HG02981 (cell line): ENCODE measurements around the gene OR6Q1.
"Not testable (repeated sequence)": the region's sequence is repeated elsewhere in the genome, so short reads cannot be mapped to it uniquely, and the experiment has no call there.

Experiments
- ATAC-seq: cut with Tn5 transposase; IDR thresholded peaks from one replicate; pipeline ENCODE4 v1.9.1; 2021; ENCODE audit warnings: mild to moderate bottlenecking, moderate library complexity; ENCODE audit not compliant: unreplicated experiment

OR6Q1 gene, protein sequence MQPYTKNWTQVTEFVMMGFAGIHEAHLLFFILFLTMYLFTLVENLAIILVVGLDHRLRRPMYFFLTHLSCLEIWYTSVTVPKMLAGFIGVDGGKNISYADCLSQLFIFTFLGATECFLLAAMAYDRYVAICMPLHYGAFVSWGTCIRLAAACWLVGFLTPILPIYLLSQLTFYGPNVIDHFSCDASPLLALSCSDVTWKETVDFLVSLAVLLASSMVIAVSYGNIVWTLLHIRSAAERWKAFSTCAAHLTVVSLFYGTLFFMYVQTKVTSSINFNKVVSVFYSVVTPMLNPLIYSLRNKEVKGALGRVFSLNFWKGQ

DNA sequence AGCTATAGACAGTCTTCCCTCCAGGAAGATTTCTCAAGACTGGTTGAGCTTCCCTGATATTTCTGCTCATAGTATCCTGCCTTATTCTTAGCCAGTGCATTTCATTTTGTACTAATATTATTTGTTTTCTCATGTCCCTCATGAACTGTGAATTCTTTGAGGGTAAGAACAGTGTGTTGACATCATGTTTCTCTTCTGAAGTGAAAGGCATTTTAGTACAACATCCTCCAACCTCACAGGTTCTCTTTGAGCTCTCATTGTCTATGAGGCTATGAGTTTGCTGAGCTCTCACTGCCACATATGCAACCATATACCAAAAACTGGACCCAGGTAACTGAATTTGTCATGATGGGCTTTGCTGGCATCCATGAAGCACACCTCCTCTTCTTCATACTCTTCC is at the start of gene OR6Q1:
TSS of gene OR6Q1 (plus strand) at position 301 of the 400 bp plus-strand sequence. CDS start at position 301, 0 bp downstream.
- no peak for ATAC-seq

DNA sequence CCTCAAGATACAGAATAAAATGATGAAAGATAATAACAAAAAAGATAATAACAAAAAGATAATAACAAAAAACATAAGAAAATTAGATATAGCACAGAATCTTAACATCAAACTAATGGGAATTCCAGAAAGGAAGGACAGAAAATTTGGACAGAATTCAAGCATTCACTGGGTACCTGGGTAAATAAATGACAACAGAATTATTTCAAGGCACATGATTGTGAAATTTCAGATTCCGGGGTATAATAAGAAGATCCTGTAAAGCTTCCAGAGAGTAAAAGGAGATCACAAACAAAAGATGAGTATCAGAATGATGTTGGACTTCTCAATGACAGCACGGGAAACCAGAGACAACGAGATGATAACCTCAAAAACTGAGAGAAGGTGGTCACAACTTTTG is 49.2 kb upstream of the OR6Q1 start:
- no peak for ATAC-seq

DNA sequence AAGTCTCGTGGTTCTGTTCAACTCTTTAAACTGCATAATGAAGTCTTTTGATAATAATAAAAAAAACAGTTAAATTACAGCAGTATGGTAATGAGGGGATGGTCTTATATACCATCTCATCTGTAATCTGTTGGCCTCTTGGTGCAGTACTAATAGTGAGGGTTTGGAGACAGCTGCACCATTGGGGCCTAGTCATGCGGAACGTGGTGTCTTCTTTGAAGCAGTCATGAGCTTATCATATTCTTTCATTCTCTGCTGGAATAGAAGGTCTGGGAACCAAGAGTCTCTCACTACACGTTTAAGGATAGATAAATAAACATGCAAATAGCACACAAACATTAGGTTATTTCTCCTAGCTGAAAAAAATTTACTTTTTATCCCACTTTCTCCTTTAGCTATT is 48.0 kb upstream of the OR6Q1 start:
- ATAC-seq: no peak

DNA sequence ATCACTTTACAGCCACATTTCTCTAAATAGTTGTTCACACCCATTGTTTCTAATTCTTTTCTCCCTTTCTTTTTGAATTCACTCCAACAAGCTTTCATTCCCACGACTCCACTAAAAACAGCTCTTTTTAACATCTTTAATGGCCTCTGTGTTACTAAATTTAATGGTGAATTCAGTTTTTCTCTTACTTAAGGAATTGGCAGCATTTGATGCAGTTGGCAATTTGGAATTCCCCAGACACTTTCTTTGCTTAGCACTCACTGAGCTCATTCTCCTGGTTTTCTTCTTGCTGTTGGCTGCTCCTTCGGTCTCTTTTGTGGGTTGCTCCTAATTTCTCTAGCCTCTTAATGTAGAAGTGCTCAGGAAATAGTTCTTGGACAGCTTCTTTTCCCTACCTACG is 47.6 kb upstream of the OR6Q1 start:
- ATAC-seq: no peak

DNA sequence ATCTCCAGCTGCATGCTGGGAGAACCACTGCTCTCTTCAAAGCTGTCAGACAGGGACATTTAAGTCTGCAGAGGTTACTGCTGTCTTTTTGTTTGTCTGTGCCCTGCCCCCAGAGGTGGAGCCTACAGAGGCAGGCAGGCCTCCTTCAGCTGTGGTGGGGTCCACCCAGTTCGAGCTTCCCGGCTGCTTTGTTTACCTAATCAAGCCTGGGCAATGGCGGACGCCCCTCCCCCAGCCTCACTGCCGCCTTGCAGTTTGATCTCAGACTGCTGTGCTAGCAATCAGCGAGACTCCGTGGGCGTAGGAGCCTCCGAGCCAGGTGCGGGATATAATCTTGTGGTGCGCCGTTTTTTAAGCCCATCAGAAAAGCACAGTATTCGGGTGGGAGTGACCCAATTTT is 31.2 kb upstream of the OR6Q1 start:
- not testable (repeated sequence) for ATAC-seq

DNA sequence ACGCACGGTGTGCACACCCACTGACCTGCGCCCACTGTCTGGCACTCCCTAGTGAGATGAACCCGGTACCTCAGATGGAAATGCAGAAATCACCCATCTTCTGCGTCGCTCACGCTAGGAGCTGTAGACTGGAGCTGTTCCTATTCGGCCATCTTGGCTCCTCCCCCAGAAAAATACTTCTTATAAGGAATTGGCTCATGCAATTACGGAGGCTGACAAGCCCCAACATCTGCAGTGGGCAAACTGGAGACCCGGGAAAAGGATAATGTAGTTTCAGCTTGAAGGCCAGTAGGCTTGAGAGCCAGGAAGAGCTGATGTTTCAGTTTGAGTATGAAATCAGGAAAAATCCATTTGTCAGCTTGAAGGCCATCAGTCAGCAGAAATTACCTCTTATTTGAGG is 30.7 kb upstream of the OR6Q1 start:
- not testable (repeated sequence) for ATAC-seq

DNA sequence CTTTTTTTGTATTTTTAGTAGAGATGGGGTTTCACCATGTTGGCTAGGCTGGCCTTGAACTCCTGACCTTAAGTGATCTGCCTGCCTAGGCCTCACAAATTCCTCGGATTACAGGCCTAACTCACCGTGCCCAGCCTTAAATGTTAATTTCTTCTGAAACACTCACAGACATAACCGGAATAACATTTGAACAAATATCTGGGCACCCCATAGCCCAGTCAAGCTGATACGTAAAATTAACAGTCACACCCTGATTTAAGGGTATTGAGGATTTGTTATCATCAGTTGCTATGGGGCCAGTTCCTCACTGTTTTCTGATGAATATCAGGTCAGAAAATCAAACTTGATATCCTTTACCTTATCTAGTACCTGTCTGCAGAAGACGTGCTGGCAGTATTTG is 30.1 kb upstream of the OR6Q1 start:
- ATAC-seq: no peak

DNA sequence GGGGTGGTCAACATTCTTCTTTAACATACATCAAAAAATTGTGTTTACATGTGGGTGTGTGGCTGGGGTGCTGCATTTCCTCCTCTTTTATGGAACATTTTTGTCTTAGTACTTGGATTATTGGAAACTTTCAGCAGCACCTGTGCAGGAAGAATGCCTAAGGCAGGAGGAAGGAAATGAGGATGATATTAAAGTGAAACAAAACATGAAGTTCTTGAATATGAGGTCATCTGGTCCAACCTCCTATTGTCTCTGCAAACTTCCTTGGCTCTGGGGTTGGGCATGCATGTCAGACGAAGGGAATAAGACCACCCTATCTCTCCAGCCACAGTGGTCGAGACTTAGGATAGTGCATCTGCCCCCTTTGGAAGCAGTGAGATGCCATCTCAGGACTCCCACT is 27.7 kb upstream of the OR6Q1 start:
- ATAC-seq: no peak

DNA sequence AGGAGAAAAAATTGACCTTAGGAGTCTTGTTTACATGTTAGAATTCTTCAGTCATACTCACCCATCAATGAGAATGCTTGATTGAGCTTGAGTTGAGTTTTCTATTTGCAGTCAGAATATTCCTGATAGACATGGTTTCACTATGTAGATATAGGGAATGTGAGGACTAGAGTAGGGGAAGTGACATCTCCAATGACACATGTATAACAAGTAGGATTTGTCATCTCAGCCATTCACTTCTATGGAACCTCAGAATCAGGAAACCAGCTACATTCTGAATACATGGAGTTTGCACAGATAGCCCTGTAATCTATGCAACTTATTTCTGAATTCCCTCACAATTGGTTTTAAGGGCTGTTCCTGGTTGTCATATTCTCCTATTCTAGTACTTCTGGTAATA is 27.2 kb upstream of the OR6Q1 start:
- ATAC-seq: no peak

DNA sequence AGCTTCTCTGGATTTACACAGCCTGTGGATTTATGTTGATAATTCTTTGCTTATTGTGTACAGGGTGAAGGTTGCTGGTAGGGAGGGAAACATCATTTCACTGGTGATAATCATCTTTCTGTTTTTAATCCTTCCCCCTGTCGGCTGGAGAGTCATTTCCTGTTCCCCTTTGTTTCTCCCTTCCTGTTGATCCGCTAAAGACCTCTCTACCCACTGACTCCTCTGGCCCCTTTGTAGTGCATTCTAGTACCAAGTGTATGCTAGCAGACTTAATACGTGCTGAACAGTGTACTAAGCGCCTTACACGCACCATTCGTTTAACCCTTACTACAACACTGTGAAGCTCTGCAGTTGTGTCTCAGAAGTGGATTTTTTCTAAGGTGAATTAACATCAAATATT is 26.1 kb upstream of the OR6Q1 start:
- ATAC-seq: no peak

DNA sequence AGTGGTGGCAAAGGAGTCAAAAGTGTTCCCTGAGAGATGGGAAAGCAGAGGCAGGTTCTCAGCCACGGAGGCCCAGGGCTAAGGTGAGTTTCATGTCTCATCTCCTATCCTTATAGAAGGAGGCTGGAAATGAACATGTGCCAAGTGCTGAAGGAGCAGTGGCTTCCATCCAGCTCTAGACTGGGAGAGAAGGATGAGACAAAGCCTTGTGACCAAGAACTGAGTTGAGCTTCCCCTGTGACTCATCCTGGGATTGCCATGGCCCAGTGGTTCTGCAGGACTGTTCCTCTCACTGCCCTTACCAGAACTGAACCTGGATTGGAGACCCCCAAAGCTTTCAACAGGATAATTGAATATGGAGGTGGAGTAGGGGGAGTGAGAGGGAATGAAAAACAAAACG is 23.8 kb upstream of the OR6Q1 start:
- no peak for ATAC-seq

DNA sequence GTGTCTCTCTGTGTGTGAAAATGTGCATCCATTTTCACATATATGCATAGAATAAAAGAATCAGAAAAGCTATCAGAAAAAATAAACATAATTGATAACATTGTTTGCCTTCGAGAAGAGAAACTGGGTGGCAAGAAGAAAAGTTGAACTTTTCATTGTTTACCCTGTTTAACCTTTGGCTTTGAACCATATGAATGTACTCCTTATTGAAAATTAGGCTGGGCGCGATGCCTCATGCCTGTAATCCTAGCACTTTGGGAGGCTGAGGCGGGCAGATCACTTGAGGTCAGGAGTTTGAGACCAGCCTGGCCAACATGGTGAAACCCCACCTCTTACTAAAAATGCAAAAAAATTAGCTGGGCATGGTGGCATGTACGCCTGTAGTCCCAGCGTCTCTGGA is 19.0 kb upstream of the OR6Q1 start:
- no peak for ATAC-seq

DNA sequence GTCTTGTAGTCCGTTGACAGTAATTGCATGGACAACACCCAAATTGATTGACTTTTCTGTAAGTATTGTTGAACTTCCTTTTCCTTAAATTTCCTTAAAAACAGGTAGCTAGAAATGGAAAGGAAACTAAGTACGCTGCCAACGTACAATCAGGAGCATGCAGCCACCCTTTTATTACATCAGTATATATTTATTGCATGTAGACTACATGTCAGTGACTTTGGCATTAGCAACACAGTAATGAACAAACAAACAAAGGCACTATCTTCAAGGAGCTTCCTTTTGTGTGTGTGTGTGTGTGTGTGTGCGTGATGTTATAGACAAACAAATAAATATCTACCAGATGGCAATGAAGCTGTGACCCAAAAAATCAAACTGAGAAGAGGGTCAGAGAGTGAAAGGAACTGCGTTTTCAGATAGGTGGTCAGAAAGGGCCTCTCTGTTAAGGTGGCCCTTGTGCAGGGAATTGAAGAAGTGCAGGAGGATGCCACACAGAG is 7.3 kb upstream of the OR6Q1 start, which contains the start of gene OR9Q1:
TSS of gene OR9Q1 (plus strand) at position 447 of the 497 bp plus-strand sequence. CDS start 155,564 bp downstream, outside the sequence.
- no peak for ATAC-seq

DNA sequence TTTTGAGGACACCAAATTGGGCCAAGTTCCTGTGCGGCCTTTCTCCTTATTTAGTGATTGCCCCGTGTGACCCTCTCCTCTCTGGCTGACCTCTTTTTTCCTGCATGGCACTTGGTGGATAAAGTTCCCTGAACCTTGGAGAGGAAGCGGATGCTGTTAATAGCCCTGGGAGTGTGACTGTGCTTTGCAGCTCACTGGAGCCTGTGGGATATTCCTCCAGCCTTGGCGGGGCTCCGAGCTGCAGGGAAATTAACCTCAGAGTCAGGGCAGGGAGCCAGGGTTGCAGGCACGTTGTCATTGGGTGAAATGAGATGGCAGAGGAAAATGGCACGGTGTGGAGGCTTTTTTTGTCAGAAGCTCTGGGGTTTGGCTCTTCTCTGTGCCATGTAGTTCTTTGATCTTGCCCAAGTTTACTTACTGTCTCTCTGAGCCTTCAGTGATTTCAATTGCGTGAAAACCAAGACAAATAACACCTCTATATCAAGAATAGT is 6.1 kb upstream of the OR6Q1 start:
- ATAC-seq: no peak

DNA sequence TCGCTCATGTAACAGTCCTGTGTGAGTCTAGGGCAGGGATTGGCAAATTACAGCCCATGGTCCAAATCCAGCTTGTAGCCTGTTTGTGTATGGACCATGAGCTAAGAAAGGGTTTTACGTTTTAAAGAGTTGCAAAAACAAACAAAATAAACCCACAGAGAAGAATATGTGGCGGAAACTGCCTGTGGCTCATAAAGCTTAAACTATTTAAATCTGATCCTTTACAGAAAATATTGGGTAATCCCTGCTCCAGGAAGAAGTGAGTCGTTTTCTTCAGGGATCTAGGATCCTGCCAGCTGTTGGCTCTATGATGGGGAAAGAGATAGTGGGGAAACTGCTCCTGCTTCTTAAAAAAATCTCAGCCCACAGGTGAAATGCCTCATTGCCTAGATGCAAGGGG is 3.4 kb upstream of the OR6Q1 start:
- no peak for ATAC-seq

DNA sequence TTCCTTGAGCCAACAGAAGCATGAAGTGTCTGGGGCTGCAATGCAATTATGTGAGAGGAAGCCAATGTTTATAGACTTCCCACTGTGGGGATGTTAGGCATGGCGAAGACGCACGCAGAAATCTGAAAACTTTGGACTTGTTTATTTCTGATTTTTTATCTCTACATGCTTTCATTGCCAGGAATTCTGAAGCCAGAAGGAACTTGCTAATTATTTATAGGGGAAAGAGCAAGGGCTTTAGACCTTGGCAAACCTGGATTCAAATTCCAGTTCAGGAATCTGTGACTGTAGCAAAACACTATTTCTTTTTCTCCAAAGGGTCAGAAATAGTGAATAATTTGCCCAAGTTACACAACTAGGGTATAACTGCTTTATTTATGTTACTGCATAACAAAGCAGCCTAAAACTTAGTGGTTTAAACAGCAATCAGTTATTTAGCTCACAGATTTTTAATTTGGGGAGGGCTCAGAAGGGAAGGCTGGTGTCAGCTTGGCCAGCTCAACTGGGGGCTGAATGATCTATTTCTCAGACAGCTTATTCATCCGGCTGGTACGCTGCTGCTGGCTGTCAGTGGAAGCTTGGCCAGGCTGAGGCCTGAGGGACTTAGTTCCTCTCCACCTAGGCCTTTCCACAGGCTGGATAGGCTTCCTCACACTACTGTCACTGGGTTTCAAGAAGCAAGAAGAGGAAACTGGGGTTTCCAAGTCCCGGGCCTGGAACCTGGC is 1.9 kb upstream of the OR6Q1 start:
- ATAC-seq: no peak

DNA sequence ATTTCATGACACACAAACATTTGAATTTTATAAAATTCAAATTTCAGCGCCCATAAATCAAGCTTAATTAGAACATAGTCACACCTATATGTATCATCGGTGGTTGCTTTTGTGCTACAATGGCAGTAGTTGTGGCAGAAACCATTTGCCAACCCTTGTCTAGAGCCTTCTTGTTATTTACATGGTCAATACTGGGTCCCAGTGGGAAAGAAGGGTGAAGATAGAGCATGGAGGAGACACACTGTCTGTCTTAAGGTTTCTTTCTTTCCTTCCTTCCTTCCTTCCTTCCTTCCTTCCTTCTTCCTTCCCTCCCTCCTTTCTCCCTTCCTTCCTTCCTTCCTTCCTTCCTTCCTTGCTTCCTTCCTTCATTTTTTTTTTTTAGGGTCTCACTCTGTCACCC is 3.7 kb downstream of the OR6Q1 start:
- no peak for ATAC-seq

DNA sequence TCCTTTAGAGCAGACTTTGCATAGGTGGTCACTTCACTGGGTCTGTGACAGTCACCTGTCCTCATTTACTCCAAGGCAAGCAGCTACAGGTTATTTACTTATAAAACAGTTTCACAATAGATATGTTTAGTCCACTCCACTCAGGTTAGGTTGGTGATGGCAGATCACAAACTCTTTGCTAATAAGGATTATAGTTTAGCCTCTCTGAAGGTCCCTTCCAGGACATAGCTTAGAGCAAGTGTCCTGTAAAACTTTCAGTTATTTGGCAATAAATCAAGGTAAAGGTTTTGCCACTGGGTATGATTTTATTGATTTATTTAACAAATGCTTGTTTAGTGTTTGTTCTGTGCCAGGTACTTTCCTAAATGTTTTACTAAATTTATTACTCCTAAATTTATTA is 8.8 kb downstream of the OR6Q1 start:
- ATAC-seq: no peak

DNA sequence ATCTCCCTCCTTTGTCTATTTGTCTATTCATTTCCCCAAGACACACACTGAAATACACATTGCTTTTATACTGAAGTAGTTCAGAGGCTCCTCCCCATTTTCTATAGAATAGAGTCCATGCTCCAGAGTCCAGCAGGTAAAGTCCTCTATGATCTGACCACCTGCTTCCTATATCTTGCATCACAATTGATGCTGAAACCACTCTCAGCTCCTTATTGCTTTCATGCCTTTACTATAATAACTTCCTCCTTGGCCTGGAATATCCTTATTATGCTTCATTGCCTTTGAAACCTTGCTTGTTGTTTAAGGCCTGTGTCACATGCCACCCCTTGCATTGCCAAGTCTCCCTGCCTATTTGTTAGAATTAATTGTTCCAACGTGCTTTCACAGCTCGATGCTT is 12.6 kb downstream of the OR6Q1 start:
- ATAC-seq: no peak

DNA sequence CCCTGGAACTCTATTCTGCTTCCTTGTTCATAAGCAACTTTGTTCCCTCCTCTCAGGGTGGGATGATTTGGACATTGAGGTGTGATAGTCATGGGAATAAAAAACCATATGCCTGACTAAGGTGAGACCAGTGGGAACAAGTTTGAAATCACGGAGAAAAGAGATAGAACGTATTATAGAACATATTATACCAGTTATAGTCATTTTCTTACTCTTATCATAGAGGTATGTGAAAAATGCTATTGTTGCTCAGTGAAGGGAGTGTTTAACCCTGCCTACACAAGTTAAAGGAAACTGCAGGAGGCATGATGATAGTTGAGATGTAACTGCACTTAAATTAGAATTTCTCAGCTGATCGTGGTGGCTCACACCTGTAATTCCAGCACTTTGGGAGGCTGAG is 15.5 kb downstream of the OR6Q1 start:
- no peak for ATAC-seq

DNA sequence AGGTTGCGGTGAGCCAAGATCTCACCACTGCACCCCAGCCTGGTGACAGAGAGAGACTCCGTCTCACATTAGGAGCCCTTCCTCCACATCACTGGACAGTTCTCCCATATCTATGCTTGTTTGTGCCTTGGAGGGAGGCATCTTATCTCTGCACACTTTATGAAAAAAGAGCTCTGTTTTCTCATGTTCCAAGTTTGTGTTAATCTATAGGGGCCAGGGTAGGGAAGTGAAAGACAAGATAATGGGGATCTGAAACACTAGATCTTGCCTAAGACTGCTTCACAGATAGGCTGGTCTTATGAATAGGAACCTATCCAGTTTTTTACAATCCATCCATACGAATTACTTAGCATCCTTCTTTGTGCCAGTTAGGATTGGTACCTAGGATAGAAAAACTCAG is 17.1 kb downstream of the OR6Q1 start:
- no peak for ATAC-seq

DNA sequence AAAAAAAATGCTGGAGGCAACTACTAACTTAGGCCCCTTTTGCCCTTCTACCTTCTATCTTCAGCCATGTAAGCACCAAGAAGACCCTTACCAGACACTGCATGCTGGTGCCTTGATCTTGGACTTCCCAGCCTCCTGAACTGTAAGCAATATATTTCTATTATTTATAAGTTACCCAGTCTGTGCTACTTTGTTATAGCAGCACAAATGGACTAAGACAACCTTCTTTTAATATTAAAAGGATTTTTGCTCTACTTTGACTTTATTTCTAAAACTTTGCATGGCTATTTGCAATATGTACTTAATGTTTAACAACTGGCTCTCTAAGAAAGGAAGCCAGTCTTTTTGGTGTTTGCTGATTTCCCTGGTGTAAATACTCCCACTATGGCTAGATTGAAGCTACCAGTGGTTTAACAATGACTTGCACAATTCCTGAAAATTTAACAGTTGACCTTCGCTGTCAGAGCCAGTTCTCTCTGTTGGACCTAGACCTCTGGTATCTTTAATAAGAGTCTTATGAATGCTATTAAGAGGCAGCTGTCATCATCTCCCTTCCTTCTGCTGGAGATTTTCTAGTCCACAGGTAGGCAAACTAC is 25.2 kb downstream of the OR6Q1 start:
- ATAC-seq: no peak
